NCI-H2107 treated with DMSO at 0.1 percent for 48 hours (cell line): ENCODE data around the gene BANK1.

Source experiments
- DNase-seq: peaks from one replicate; lab custom pipeline; 2025; ENCODE audit not compliant: unreplicated experiment; lab: John Stamatoyannopoulos, UW

The BANK1 gene

DNA sequence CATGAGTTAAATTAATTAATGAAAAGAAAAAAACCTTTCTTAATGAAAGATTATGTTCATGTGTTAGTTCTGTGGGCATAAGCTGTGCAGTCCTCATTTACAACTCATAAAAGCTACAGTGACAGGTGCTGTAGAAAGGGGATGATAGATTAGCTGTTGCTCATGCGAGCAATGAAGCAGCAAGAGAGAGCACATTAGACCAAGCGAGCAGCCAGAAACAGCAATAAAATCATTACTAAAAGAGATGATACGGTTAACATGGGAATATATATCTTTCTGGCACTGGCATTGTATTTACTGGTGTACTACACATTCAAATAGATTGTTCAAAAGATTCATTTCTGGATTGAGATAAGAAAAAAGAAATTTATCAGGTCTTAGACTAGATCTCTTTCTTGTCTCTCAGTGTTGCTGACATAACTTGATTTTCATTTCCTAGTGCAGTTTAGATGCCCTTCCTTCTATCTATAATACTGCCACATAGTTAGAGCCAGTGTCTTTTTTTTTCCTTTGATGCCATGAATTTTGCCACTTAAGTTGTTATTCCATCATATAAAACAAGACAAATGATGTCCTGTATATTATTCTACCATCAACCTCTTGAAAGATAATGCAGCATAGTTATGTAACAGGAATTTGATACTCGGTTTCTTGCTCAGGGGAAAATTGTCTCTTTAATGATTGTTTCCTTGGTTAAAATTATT is 164.6 kb downstream of the BANK1 start:
- no peak for DNase-seq

DNA sequence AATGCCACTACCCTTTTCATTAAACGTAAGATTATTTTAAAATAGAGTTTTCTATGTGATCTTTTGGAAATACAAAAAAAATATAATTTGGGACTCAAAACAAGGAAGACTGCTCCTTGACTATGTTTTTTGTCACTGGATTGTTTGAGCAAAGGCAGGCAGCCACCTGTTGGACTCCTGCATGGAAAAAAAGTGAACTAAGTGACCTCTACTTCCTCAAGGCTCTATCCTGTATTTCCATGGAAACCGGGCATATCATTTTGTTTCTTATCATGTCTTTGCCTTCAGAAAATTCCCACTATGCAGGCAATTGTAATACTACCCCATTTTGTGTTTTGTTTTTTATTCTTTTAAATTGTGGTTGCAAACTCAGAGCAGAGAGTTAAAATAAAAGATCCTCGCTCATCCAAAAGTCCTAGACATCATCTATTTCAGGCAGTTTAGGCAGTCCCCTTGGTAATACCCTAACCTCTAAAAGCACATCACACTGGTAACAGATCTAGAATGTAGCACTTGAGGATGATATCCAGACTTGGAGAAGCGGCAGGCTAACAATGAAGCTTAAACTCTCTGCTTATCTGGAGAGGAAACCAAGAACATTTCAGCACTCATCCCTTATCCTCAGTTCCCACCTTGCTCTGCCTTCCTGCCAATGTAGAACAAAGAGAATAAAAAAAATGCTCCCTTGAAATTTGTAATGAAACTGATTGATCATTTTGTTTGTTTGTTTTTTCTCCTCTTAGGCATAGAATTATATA is 165.7 kb downstream of the BANK1 start:
- DNase-seq, result no peak

DNA sequence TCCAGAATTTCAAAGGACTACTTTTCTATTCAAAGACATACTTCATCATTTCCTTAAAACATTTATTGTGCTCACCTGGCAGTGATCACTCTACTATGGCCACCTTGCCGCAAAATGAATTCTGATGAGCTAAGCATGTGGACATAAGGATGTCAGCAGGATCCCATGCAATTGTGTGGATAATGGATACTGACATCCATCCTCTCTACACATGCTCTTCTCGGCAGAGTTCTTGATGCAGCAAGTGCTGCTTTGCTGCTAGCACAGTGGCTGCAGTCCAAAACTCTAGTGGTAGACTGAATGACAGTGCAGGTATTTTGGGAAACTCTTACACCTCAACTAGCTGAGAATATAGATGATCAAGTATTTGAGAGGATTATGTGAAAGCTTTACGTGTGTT is 168.0 kb downstream of the BANK1 start:
- DNase-seq, result no peak

DNA sequence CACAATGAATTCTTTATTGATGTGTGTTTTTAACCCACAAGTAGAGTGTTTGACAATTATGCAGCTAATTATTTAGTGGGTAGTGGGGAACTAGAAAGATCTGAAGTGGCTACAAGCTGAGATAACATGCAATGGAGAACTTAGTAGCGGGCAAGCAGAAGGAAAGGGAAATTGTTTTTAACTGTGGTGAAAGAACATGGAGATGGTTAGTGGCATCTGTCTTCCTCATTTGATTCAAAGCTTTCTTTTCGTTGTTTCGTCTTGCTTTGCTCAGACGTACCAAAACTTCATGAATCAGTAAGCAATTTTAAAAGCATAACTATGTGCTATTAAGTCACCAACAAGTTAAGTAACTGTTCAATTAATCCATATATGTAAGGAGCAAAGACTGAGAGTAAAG is 169.9 kb downstream of the BANK1 start:
- DNase-seq, result no peak

DNA sequence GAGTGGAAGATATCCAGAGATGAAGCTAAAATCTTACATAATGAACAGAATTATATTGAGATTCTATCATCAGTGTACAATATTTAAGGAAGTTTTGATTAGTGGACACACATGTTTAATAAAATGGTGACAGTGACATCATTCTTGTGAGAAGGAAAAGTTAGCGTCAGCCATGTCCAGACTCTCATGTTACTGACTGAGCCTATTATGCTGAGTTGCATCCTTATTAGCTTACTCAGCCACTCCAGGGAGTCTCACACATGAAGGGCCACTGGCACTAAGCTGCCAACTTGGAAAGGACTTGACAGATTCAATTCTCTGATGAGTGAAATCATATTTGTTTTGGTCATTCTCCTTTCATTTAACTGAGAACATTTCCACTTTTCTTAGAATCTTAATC is 170.6 kb downstream of the BANK1 start:
- DNase-seq, result no peak

DNA sequence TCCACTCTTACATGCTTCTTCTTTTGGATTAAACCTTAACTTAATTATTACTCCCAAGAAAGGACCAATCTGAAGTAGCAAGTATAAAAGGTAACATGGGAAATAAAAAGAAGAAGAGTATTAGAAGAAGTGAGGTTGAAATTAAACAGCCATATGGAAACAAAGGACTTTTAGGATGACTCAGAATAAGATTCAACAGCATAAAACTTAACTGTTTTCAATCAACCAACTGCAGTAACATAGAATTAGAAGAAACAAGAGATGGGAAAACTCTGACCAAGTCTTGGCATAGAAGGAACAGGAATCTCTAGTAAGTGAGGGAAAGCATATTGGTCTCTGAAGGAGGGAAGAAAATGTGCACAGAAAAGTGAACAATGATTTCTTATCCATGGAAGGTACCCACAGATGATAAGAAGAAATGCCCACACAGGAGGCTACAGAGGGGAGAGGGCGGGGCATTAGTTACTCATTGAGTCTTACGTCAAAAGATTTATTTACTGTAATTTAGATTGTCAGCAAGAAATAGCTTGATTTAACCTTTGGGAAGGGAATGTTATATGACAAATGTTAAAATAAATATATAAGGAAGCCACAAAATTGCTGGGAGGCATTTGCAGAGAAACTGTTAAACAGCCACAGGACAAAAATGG is 177.3 kb downstream of the BANK1 start:
- DNase-seq, result no peak

DNA sequence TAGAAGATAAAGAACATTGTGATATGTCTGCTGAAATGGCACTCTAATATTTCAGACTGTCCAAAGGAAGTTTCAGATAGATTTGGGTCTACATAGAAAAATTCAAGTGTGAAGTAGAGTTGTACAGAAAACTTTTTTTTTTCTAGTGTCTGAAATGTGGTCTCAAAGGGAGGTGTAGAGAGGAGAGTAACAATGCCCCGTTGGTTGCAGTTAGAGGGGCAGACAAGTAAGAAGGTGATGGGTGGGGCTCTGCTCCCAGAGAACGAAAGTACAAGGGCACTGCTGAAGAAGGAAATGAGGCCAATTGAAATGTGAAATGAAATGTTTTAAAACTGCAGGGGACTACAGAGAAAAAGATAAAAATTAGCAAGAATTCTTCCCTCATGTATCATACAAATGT is 177.8 kb downstream of the BANK1 start:
- DNase-seq, result no peak

DNA sequence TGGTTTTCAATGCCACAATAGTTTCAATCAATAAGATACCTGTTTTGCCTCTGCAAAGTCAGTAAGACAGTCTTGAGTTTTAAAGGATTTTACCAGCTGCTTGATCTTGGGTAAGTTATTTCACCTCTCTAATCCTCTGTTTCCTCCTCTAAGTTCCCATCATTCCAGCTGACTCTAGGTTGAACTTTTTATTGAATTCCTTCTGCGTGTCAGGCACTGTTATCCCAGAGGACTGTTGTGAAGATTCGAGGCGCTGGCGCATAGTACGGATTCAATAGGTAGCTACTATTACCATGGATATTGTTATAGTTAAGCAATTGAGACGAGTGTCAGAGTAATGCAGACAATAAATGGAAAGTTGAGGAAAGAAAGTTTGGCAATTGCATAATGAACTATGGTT is 179.4 kb downstream of the BANK1 start:
- DNase-seq, result no peak

DNA sequence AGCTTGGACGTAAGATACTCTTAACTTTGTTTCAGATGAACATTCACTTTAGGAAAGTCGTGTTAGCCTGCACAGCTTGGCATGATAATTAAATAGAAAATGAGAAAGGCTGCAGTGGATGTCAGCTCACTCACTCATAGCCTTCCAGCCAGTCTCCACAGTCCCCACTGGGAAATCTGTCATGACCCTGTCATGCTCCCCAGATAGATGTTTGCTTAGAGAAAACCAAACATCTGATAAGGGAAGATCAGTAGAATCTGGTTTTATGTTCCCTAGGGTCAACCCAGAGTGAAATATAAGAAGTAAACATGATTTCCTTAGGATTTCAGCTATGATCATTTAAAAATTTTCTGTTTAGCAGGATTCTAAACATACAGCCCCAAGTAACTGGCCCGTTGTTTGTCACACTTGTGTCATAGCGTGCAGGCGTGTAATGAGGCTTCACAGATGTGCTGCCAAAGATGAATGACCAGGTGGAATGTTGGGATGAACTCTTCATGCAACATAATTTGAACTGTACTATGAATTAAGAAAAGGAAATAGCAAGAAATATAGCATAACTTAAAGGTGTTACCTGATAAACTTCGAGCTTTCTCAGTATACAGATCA is 180.1 kb downstream of the BANK1 start:
- DNase-seq, result no peak

DNA sequence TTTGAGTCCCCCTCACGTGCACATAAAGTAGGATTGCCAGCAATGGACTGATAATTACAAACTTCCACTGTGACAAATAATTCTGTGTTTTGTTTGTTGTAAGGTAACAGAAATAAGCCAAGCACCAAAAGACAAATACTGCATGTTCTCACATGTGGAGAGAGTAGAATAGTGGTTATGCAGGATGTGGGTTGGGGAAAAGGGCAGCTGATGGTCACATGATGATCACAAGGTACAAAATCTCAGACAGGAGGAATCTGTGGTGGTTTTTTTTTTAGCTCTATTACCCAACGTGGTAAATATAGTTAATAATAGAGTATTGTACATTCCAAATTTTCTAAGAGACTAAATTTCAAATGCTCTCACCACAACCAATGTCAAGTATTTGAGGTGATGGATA is 182.3 kb downstream of the BANK1 start:
- no peak for DNase-seq

DNA sequence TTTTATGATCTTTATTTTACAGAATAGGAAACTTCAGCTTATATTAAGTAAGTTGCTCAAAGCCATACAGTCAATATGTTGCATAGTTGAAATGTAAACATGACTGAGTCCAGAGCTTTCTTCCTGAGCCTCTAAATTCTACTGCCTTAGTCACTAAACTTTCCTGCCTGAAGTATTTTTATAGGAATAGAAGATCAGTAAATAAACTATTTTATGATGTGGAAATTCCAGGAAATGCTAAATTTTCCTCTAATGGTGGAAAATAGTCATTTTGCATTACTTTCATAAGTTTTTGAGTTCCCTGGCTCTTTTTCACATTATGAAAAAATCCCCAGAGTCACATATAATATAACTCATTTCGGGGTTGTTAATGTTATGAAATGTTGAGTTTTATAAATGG is 182.8 kb downstream of the BANK1 start:
- no peak for DNase-seq

DNA sequence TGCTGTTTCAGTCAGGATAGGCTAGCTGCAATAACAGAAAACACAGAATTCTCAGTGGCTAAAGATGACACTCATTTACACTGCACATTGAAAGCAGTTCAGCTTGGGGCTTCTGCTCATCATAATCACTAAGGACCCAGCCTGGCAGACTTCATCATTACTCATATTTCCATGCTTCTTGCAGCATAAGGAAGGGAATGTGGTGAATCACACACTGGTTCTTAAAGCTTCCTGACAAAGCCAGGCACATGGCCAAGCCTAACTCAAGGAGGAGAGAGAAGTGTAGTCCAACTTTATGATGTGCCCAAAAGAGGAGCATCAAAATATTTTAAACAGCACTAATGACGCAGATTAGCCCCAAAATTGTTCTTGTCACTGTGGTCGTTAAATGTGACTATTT is 186.5 kb downstream of the BANK1 start:
- no peak for DNase-seq

DNA sequence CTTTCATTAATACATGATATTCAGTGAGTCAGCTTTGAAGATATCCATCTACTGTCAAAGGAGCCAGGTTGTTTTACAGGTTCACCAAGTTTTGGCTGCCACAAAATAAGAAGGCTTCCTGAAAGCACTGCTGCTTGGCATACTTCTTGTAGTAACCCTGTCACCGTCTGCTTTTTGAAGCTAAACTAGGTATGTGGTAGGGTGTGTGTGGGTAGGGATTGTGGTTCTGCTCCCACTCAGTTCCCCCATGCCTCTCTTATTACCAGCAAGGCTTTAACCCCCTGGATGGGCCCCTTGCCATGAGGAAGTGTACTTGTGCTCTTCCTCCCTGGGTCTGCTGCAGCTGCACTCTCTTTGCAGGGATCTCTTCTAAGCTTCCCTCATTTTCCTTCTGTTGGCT is 191.2 kb downstream of the BANK1 start:
- DNase-seq, result no peak

DNA sequence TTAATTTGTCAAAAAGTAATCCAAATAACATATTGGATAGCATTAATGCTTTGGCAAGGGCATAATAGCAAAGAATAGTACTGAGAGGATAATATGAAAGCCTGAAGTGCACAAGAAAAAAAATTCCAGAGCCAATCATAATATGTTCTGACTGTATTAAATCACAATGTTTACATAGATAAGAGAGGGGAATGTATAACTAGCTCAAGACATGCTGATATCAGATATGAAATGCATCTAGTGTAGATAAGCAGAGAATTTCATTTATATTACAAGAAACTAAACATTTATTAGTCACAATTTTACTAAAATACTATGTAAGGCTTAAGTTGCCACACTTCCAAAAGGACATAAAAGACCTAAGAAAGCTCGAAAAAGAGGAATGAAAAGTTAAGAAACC is 193.3 kb downstream of the BANK1 start:
- no peak for DNase-seq

DNA sequence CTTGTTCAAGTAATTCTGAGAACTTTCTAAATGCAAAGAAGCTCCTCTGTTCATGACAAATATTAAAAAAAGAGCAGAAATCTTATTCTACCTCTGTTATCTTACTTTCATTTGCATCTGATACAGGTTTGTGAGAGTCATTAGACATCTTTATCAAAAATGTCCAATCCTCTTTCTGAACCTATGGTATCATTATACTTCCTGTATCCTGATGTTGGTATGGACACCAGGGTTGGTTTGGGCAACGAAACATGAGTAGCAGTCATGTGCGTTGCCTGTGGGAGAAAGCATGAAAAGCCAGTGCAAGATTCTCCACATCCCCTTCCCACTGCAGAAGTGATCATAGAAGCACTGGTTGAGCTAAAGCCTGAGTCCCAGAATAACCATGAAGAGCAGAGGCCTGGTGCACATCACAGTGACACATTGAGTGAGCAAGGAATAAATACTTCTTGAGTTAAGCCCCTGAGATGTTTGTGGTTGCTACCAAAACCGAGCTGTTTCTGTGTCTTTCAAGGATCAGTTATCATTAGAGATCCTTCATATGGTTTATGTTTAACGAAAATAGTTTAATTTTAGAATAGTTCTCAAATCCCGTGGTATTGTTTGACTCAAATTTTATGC is 197.2 kb downstream of the BANK1 start:
- no peak for DNase-seq

DNA sequence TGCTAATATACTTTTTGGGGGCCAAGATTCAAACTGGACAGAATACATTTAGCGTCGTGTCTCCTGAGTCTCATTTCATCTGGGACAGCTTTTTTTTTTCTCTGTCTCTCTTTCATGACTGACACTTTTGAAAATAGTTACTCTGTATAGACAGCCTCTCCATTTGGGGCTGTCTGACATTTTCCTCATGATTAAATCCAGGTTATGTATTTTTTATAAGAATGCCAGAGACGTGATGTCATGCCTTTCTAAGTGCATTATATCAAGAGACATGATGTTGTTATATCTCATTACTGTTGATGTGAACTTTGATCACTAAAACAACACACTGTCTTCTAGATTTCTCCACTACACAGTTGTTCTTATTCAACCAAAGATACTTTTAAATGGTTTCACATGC is 199.0 kb downstream of the BANK1 start:
- no peak for DNase-seq

DNA sequence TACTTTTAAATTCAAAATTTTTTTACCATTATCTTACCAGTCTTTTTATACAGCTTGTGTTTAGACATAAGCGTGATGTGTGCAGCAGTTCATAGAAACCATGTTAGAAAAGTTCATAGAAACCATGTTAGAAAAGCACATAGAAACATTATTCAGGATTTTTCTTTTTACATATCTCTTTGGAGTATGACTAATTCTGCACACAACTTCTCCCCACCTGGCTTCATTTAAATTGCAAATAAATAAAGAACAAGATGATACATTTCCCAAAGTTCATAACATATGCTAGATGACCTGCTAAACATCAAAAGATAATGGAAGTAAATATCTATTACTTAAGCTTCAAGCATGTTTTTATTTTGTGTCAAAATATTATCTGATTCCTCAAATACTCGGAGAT is 201.9 kb downstream of the BANK1 start:
- DNase-seq, result no peak

DNA sequence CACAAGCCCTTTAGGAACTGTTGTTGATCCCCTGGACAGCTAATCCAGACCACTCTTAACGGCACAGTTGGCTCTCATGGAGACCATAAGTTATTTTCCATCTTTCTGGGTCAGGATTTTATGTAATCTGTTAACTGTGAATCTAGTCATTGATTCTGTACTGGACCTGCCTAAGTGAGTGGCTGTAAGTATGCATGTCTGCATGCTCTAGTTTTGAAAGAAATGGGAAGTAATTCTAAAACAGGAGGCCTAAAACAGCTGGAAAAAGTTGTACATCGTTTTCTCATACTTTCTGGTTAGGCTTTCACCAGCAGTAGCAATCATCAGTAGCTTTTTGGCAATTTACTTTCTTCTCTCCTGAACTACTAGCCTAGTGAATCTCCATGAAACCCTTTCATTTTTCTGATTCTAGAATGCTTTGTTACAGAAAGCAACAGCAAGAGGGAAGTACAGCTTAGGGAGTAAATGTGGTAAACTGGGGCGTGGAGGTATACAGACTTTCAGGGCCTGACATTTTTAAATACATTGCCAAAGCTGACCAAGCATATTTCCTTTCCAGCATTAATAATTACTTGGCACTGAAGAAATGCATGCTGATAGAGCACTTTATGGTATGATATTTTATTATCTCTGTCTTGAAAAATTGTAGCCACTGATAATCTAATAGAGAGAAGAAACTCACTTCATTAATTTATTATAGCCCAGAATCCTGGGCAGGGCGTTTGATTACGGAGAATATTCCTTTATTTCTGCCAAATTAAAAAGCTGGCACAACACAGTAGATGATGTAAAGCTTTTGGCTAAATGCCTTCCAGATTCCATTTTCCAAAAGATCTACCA is 202.7 kb downstream of the BANK1 start:
- no peak for DNase-seq

DNA sequence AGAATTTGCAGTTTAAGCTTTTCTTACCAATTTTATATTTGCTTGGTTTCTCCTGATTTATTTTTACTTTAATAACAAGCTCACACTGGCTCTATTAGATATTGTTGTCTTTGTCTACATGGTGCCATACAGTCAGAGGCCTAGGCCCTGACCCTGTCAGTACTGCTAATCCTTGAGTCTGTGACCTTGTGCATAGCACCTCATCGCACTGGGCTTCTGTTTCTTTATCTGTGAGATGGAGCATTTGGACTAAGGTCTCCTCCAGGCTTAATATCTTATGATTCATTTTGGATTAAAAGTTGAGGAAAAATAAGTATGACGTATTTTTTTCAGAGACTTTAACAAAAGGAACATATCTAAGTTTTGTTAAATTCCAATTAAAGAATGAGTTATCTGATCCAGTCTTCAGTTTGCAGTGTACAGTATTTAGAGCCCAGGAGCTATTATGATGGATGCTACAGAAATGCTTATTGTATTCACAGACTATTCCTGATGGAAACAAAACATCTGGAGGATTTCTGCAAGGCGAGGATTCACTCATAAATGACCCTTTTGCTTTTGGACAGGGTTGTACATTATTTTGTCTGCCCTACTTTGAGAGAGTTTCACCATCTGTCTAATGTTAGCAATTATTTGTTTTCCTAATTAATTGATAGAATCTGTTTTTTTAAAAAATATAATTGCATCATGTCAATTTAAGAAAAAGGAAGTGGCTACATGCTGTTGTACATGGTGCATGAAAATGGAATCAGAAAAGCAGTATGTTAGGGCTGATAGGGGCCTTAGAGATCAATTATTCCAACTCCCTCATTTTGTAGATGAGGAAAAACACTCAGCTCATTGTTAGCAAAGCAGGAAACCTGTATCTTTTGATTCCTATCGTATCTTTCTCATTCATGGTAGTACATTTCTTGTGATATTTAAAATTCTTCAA is 203.6 kb downstream of the BANK1 start:
- DNase-seq, result no peak
